GM23338 (cell line): ENCODE data around the gene ZNF391.
"Not testable (repeated sequence)": the region's sequence is repeated elsewhere in the genome, so short reads cannot be mapped to it uniquely, and the experiment has no call there.

Experiments used
- CREB1 ChIP-seq: fragments of 250-450 bp; sonication (Bioruptor Pico); IDR thresholded peaks from 2 replicates; pipeline ENCODE4 v1.5.0; 2020; ENCODE audit warnings: low read depth, mild to moderate bottlenecking, moderate library complexity
- CTCF ChIP-seq, 2 experiments: fragments of 200-600 bp in 1 of 2; sonication (generic) in 1 of 2; conservative IDR thresholded peaks; 2 replicates each; pipeline versions ENCODE4 v1.5.1 to v1.6.1; 2016 to 2017; ENCODE audit warnings: antibody characterized with exemption in 2 of 2, low read depth in 2 of 2, mild to moderate bottlenecking in 2 of 2, moderate library complexity in 1 of 2
- EZH2 ChIP-seq: fragments of 200-600 bp; sonication (generic); IDR thresholded peaks from one replicate; pipeline ENCODE4 v1.8.0; 2017; ENCODE audit warnings: antibody characterized with exemption, mild to moderate bottlenecking, low read depth; ENCODE audit not compliant: unreplicated experiment
- EZH2phosphoT487 ChIP-seq: fragments of 200-600 bp; sonication (generic); IDR thresholded peaks from one replicate; pipeline ENCODE4 v1.8.1; 2018; ENCODE audit warnings: antibody characterized with exemption; ENCODE audit not compliant: unreplicated experiment
- JUNB ChIP-seq: IDR thresholded peaks from one replicate; pipeline ENCODE4 v1.6.1; 2016; ENCODE audit warnings: antibody characterized with exemption; ENCODE audit not compliant: unreplicated experiment
- NANOG ChIP-seq: IDR thresholded peaks from 2 replicates; pipeline ENCODE4 v1.6.1; 2016; ENCODE audit warnings: antibody characterized with exemption, borderline replicate concordance
- POLR2AphosphoS5 ChIP-seq: IDR thresholded peaks from 2 replicates; pipeline ENCODE4 v1.6.1; 2016; ENCODE audit warnings: antibody characterized with exemption, low read depth
- REST ChIP-seq: IDR thresholded peaks from one replicate; pipeline ENCODE4 v1.6.1; 2018; ENCODE audit warnings: antibody characterized with exemption; ENCODE audit not compliant: unreplicated experiment
- STAT1 ChIP-seq: IDR thresholded peaks from one replicate; pipeline ENCODE4 v1.6.1; 2016; ENCODE audit warnings: antibody characterized with exemption; ENCODE audit not compliant: unreplicated experiment
- ZNF114 ChIP-seq: fragments of 250-450 bp; sonication (Bioruptor Pico); IDR thresholded peaks from 2 replicates; pipeline ENCODE4 v1.5.0; 2020; ENCODE audit warnings: mild to moderate bottlenecking, moderate library complexity
- ZNF331 ChIP-seq: fragments of 250-450 bp; sonication (Bioruptor Pico); IDR thresholded peaks from 2 replicates; pipeline ENCODE4 v1.5.0; 2020; ENCODE audit warnings: low read depth, mild to moderate bottlenecking, moderate library complexity
- ZNF462 ChIP-seq: fragments of 250-450 bp; sonication (Bioruptor Pico); IDR thresholded peaks from 2 replicates; pipeline ENCODE4 v1.5.0; 2020; ENCODE audit warnings: mild to moderate bottlenecking, moderate library complexity

- TF ChIP-seq CTCF (conservative IDR thresholded peaks at IDR 0.05; ENCODE audit: low read depth in 2 of 2); POLR2AphosphoS5; EZH2; REST; EZH2phosphoT487; STAT1; CREB1 (CRISPR knock-in tag); JUNB; NANOG; ZNF462 (CRISPR knock-in tag); ZNF114; ZNF331 (CRISPR knock-in tag): not testable (repeated sequence)
These were observed 7.6 kb upstream of the ZNF391 start for GRCh38 chr6:27381001-27381400.
